ENCODE results near the gene INHBA. TPM values are rescaled to one million over a fixed set of nuclear protein-coding genes. Genes with fewer than 3 reads are reported as not detected.

Gene INHBA
- total RNA-seq, 1 experiment from 2014 or later, result 17.3 TPM

DNA sequence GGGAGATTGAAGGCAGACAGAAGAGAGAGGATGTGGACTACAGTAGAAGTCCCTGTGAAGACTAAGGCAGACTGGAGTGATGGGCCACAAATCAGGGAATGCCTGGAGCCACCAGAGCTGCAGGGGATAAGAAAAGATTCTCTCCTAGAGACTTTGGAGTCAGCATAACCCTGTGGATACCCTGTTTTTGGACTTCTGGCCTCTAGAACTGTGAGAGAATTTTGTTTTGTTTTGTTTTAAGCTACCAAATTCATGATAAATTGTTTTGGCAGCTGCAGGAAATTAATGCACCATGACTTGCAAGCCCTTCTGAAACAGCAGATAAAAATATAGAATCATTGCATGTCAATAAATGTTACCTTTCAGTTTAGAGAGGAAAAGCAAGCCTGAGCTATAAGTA lies 41.3 kb downstream of the INHBA start:
- H2AFZ ChIP-seq, result no peak overlapping the region
- CTCF ChIA-PET, result no interaction called here

GRCh38 chr7:41659539-41659938 lies 43.4 kb downstream of the INHBA start:
- Histone ChIP-seq H3K4me1 (replicated peaks; ENCODE audit: insufficient read depth) (no peaks in the 10 kb centered on the region), H3K27ac (no peak overlapping the region), H3K9me2 (ENCODE audit: insufficient read depth) (no peaks in the 10 kb centered on the region; the same call in 1 of the 2 replicates), H3K9me3 (ENCODE audit: insufficient read depth, low read depth) (peaks cover 7% of the 10 kb centered on the region; the same call in 1 of the 2 replicates), H3K4me2 (no peak overlapping the region), H4K20me1 (ENCODE audit: insufficient read depth) (no peaks in the 10 kb centered on the region), H3F3A (ENCODE audit: insufficient read depth, low read depth) (no peaks in the 10 kb centered on the region), H3K79me2 (ENCODE audit: low read depth) (no peaks in the 10 kb centered on the region), H3K36me3 (ENCODE audit: low read depth) (no peaks in the 10 kb centered on the region), H2AFZ (no peak overlapping the region), H3K27me3 (ENCODE audit: insufficient read depth, low read depth) (no peaks in the 10 kb centered on the region), H3K4me3 (no peak overlapping the region)
- POLR2A ChIA-PET (ENCODE audit: unreplicated experiment), result no interaction called here
- CTCF ChIA-PET, result no interaction called here
- intact Hi-C loops (cut with micrococcal nuclease; ENCODE audit: unreplicated experiment), result no loop called here
- DNase-seq, result no peak
- BruUV-seq (replicated peaks), result no TSS peak
- no peak for TF ChIP-seq CTCF (conservative IDR thresholded peaks at IDR 0.05)
- TF ChIP-seq EZH2 (IDR thresholded peaks at IDR 0.05; ENCODE audit: low read depth), result no peak

More for the DNA sequence above, 41.3 kb downstream of the INHBA start:
- Histone ChIP-seq H3K9me3 (ENCODE audit: insufficient read depth, low read depth) (peaks cover 7% of the 10 kb centered on the region), H3K9me2 (ENCODE audit: insufficient read depth) (no peaks in the 10 kb centered on the region; the same call in 1 of the 2 replicates), H3K36me3 (ENCODE audit: low read depth) (no peaks in the 10 kb centered on the region), H4K20me1 (ENCODE audit: insufficient read depth) (no peaks in the 10 kb centered on the region), H3K4me3 (no peak overlapping the region), H3K27ac (no peak overlapping the region), H3K4me2 (no peak overlapping the region), H3K79me2 (ENCODE audit: low read depth) (no peaks in the 10 kb centered on the region), H3K4me1 (replicated peaks; ENCODE audit: insufficient read depth) (no peaks in the 10 kb centered on the region), H3F3A (ENCODE audit: insufficient read depth, low read depth) (no peaks in the 10 kb centered on the region), H3K27me3 (ENCODE audit: insufficient read depth, low read depth) (no peaks in the 10 kb centered on the region)
- POLR2A ChIA-PET (ENCODE audit: unreplicated experiment), result no interaction called here
- intact Hi-C loops (cut with micrococcal nuclease; ENCODE audit: unreplicated experiment), result no loop called here
- TF ChIP-seq EZH2 (IDR thresholded peaks at IDR 0.05; ENCODE audit: low read depth) (no peak), CTCF (conservative IDR thresholded peaks at IDR 0.05) (no peak)
- BruUV-seq (replicated peaks), result no TSS peak
- DNase-seq, result no peak

DNA sequence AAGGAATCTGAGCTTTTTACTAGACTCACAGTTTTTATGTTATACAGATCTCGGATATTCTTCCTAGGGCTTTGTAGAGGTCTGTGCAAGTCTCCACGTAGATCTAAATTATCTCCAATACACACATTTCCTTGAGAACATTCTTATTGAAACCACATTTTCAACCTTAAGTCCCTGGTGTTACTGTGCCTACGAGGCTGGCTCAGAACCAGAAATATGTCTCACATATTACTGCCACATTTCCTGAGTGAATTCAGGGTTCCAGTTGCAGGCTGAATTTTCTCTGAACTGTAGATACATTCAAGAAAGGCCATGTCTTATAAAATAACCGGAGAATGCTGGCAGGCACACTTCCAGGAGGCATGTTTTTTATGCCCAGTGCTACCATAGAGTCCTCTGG lies 46.5 kb downstream of the INHBA start:
- H3K4me3 ChIP-seq, result no peak overlapping the region
- DNase-seq, result no peak
- CTCF ChIA-PET, result no interaction called here
- no peak overlapping the region for H3K27ac ChIP-seq
- POLR2A ChIA-PET (ENCODE audit: unreplicated experiment), result no interaction called here
- TF ChIP-seq EZH2 (IDR thresholded peaks at IDR 0.05; ENCODE audit: low read depth) (no peak), CTCF (conservative IDR thresholded peaks at IDR 0.05) (no peak)
- no peaks in the 10 kb centered on the region for H3F3A ChIP-seq (ENCODE audit: insufficient read depth, low read depth)
- no peaks in the 10 kb centered on the region for H3K79me2 ChIP-seq (ENCODE audit: low read depth)
- peak overlapping the region; percentile 19; the same call in 1 of the 2 replicates for H2AFZ ChIP-seq
- BruUV-seq (replicated peaks), result no TSS peak
- H3K27me3 ChIP-seq (ENCODE audit: insufficient read depth, low read depth), result no peaks in the 10 kb centered on the region
- no peak overlapping the region for H3K4me2 ChIP-seq
- H3K36me3 ChIP-seq (ENCODE audit: low read depth), result no peaks in the 10 kb centered on the region
- intact Hi-C loops (cut with micrococcal nuclease; ENCODE audit: unreplicated experiment), result no loop called here
- H3K9me2 ChIP-seq (ENCODE audit: insufficient read depth), result no peaks in the 10 kb centered on the region; the same call in 1 of the 2 replicates
- H3K9me3 ChIP-seq (ENCODE audit: insufficient read depth, low read depth), result peaks cover 7% of the 10 kb centered on the region; the same call in 1 of the 2 replicates
- H4K20me1 ChIP-seq (ENCODE audit: insufficient read depth), result no peaks in the 10 kb centered on the region
- no peaks in the 10 kb centered on the region for H3K4me1 ChIP-seq (replicated peaks; ENCODE audit: insufficient read depth)

Measured in PC-9 (cell line).